Uterus (tissue), 2 donors: ENCODE data around the gene FSTL5.

ENCODE experiments used
- POLR2A ChIP-seq, 2 donors: fragments of 450-650 bp; IDR thresholded peaks; one replicate each; pipeline ENCODE4 v1.6.1; 2016; ENCODE audit warnings: antibody characterized with exemption in 2 of 2, mild to moderate bottlenecking in 1 of 2, moderate library complexity in 1 of 2
- TF ChIP-seq, protein P1 (sequence below), 4 experiments: fragments of 200-600 bp in 2 of 4; fragments of 450-650 bp in 2 of 4; sonication (generic) in 2 of 4; IDR thresholded peaks; one replicate each; pipeline ENCODE4 v1.5.1; 2016 to 2019; ENCODE audit warnings: antibody characterized with exemption in 4 of 4, mild to moderate bottlenecking in 2 of 4, moderate library complexity in 1 of 4

DNA sequence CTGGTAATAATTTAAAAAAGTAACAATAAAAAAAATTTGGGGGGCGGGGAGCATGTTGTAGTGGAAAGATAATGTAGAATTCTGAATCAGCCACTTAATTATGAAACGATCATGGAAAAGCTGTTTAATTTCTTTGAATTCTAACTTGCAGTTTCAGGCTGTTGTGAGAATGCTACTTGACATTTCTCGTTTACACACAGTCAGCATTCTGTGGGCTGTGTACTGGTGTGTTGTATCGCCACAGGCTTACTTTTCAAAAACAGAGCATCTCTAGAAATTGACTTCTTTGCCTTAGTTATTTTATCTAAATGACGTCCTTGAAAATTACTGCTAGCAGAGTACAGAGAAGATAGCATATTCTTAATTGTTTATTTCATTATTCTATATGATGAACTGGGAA lies 350.4 kb downstream of the FSTL5 start:
- TF ChIP-seq, protein P1, sequence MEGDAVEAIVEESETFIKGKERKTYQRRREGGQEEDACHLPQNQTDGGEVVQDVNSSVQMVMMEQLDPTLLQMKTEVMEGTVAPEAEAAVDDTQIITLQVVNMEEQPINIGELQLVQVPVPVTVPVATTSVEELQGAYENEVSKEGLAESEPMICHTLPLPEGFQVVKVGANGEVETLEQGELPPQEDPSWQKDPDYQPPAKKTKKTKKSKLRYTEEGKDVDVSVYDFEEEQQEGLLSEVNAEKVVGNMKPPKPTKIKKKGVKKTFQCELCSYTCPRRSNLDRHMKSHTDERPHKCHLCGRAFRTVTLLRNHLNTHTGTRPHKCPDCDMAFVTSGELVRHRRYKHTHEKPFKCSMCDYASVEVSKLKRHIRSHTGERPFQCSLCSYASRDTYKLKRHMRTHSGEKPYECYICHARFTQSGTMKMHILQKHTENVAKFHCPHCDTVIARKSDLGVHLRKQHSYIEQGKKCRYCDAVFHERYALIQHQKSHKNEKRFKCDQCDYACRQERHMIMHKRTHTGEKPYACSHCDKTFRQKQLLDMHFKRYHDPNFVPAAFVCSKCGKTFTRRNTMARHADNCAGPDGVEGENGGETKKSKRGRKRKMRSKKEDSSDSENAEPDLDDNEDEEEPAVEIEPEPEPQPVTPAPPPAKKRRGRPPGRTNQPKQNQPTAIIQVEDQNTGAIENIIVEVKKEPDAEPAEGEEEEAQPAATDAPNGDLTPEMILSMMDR (IDR thresholded peaks at IDR 0.05): no peak
- no peak for TF ChIP-seq POLR2A (IDR thresholded peaks at IDR 0.05)
